SK-N-SH (cell line): ENCODE results near the gene WASL.

ENCODE experiments used
- CTCF ChIP-seq: fragments of 200-600 bp; sonication (generic); IDR thresholded peaks from 2 replicates; pipeline ENCODE4 v1.6.1; 2017; ENCODE audit warnings: antibody characterized with exemption, mild to moderate bottlenecking, moderate library complexity
- ELF1 ChIP-seq: IDR thresholded peaks from 2 replicates; pipeline ENCODE4 v1.4.0; 2012
- EP300 ChIP-seq, 2 experiments: IDR thresholded peaks; 2 replicates each; pipeline versions ENCODE4 v1.4.0 to v1.6.1; 2012; ENCODE audit warnings: borderline replicate concordance in 1 of 2, low read depth in 1 of 2, low read length in 1 of 2
- MAX ChIP-seq: IDR thresholded peaks from 2 replicates; pipeline ENCODE4 v1.4.0; 2012; ENCODE audit warnings: low read depth
- NFIC ChIP-seq: IDR thresholded peaks from 2 replicates; pipeline ENCODE4 v1.4.0; 2012; ENCODE audit warnings: borderline replicate concordance
- POLR2AphosphoS5 ChIP-seq: IDR thresholded peaks from 2 replicates; pipeline ENCODE4 v1.6.1; 2012; ENCODE audit warnings: low read depth, low read length
- REST ChIP-seq: IDR thresholded peaks from 2 replicates; pipeline ENCODE4 v1.6.1; 2012; ENCODE audit warnings: mild to moderate bottlenecking, low read depth, low read length, moderate library complexity
- RFX5 ChIP-seq: IDR thresholded peaks from 2 replicates; pipeline ENCODE4 v1.6.1; 2012; ENCODE audit warnings: mild to moderate bottlenecking, improper control_type of control experiment, low read length
- SMC3 ChIP-seq: IDR thresholded peaks from 2 replicates; pipeline ENCODE4 v1.6.1; 2012; ENCODE audit warnings: low read depth, low read length, improper control_type of control experiment
- TAF1 ChIP-seq: IDR thresholded peaks from 2 replicates; pipeline ENCODE4 v1.6.1; 2012; ENCODE audit warnings: low read depth, mild to moderate bottlenecking, low read length, moderate library complexity, borderline replicate concordance
- TCF12 ChIP-seq: IDR thresholded peaks from 2 replicates; pipeline ENCODE4 v1.4.0; 2012
- TEAD4 ChIP-seq: IDR thresholded peaks from 2 replicates; pipeline ENCODE4 v1.4.0; 2012; ENCODE audit warnings: mild to moderate bottlenecking, borderline replicate concordance; ENCODE audit not compliant: insufficient read depth
- USF2 ChIP-seq: fragments of 150-350 bp; IDR thresholded peaks from 2 replicates; pipeline ENCODE4 v1.6.1; 2017; ENCODE audit warnings: antibody characterized with exemption, low read length, low read depth, borderline replicate concordance

GRCh38 chr7:123792547-123792946, 43.7 kb upstream of the WASL start:
- no peak for TF ChIP-seq TAF1
- TF ChIP-seq CTCF = no peak
- TF ChIP-seq SMC3 = no peak
- TF ChIP-seq POLR2AphosphoS5 = no peak
- no peak for TF ChIP-seq RFX5
- TF ChIP-seq REST = no peak
- TF ChIP-seq NFIC = no peak
- no peak for TF ChIP-seq TEAD4
- no peak for TF ChIP-seq EP300 (IDR thresholded peaks at IDR 0.05; ENCODE audit: borderline replicate concordance in 1 of 2, low read depth in 1 of 2, low read length in 1 of 2)
- TF ChIP-seq USF2 = no peak
- TF ChIP-seq MAX = no peak
- no peak for TF ChIP-seq TCF12
- no peak for TF ChIP-seq ELF1
